GM18508 (cell line): ENCODE results near the gene OR10P1.
"Not testable (repeated sequence)": the region's sequence is repeated elsewhere in the genome, so short reads cannot be mapped to it uniquely, and the experiment has no call there.

Source experiments
- ATAC-seq: cut with Tn5 transposase; IDR thresholded peaks from one replicate; pipeline ENCODE4 v1.9.1; 2021; ENCODE audit warnings: moderate number of reproducible peaks; ENCODE audit not compliant: insufficient read depth, unreplicated experiment

Gene OR10P1

DNA sequence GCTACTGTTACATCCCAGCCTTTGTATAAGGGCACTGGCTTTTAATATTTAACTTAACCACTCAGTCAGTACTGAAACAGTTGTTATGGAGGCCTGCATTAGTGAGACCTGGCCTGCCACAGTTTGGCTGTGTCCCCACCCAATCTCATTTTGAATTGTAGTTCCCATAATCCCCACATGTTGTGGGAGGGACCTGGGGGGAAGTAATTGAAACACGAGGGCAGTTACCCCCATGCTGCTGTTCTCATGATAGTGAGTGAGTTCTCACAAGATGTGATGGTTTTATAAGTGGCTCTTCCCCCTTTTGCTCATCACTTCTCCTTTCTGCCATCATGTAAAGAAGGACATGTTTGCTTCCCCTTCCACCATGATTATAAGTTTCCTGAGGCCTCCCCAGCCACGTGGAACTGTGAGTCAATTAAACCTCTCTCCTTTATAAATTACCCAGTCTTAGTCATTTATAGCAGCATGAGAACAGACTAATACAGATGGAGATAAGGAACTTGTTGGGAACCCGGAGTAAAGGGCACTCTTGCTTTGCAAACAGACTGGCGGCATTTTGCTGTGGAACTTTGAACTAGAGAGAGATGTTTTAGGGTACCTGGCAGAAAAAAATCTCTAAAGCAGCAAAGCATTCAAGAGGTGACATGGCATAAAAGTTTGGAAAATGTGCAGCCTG lies 14.1 kb downstream of the OR10P1 start:
- not testable (repeated sequence) for ATAC-seq

- no peak for ATAC-seq
These were observed 14.6 kb downstream of the OR10P1 start for GRCh38 chr12:55651299-55651683.

- no peak for ATAC-seq
These were observed 15.7 kb downstream of the OR10P1 start for GRCh38 chr12:55652352-55652751.

DNA sequence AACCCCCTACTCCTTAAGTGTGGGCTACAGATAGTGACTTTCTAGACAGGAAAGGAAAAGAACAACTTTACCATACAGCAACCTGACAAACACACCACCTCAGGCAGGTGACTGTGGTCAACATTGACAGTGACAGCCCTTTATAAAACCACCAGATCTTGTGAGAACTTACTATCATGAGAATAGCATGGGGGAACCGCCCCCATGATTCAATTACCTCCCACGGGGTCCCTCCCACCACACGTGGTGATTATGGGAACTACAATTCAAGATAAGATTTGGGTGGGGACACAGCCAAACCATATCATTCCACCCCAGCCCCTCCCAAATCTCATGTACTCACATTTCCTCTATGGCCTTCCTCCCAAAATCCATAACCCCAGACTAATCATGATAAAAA lies 16.3 kb downstream of the OR10P1 start:
- ATAC-seq, result no peak

DNA sequence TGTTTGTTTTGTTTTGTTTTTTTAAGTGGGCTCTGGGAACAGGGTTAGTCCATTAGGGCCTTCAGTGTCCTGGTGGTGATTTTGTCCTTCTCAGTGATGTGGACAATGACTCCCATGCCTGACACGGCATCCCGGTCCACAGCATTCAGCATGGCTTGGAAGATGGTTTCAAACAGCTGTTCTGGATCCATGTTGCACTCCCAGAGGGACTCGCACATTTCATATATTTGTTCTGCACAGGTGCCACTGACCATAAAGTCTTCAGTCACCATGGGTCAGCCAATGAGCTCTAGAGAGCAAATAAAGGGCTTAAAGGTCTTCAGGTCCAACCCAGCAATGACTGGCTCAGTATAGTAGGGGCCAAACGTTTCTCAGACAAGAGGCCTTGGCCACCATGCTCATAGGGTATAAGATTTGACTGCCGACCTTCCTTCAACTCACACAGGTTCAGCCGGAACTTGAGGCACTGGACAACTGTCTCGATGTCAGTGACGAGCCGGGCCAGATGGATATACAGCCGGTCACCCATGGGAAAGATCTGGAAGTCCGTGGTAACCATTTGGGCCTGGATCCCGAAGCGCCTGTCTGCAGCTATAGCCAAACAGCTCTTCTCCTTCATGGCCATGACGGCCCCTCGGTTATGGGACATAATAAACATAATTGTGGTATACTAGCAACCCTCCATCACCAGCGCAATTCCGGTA lies 18.0 kb downstream of the OR10P1 start:
- no peak for ATAC-seq

DNA sequence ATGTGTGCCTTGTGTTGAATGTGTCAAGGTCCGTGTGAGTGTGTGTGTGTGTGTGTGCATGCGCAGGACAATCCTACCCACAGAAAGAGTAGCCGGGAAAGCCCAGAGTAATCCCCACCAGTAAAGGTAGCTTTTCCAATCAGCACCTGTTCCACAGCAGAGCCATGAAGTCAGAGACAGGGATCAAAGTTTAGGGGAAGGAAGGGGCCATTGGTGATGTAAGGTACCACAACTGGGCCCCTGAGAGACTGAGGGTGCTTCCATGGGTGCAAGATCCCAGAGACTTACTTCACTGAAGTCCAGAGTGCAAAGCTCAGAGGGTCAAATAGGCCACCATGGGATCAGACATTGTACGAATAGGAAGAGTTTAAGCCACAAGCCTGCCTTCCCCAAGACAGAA lies 20.5 kb downstream of the OR10P1 start:
- ATAC-seq, result no peak

DNA sequence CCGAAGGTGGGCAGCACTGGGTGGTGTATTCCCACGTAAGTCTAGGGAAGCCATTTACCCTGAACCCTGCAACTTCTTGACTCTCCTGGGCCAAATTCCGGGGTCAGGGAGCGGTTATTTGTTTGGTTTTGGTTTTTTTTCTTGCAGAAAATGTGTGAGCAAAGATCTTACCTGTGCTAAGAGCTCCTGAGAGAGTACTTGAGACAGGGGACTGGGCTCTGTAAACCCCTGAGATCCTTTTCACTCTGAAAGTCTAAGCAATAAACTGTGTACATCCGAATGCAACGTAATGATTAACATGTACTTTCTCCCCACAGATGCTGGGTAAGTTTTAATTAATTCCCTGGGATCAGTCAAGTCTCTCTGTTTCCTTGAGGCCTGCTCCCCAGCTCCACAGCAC lies 21.5 kb downstream of the OR10P1 start:
- ATAC-seq, result no peak

DNA sequence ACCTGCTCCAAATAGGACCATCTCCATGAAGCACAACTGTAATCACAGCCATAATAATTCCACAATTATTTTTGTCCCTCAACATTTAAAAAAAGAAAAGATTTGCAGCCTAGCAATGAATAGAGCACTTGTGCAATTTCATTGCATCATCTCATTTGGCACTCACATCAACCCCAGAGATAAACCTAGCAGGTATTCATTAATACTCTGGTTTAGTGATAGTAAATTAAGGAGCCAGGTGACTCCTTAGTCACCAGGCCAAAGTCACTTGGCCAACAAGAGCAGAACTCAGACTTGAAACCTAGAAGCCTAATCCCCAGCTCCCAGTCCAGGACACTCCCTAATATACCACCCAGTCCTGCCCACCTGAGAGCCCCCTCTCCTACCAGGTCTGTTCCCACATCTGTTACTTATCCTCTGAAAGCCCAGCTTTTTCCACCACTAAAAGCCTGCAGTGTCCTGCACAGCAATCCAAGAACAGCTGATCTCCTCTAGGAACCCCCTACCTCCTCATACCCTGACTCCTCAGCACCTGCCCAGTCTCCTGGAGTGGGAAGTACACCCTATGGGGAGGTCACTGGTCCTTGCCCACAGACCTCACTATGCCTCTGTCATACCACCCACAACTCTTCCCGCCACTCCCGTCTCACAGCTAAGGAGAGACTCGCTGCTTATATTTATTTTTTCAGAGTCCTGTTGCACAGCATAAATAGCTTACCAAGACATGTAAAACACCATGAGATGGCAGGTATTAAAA lies 22.1 kb downstream of the OR10P1 start:
- ATAC-seq, result no peak

GRCh38 chr12:55659486-55660385 lies 23.0 kb downstream of the OR10P1 start:
- no peak for ATAC-seq

DNA sequence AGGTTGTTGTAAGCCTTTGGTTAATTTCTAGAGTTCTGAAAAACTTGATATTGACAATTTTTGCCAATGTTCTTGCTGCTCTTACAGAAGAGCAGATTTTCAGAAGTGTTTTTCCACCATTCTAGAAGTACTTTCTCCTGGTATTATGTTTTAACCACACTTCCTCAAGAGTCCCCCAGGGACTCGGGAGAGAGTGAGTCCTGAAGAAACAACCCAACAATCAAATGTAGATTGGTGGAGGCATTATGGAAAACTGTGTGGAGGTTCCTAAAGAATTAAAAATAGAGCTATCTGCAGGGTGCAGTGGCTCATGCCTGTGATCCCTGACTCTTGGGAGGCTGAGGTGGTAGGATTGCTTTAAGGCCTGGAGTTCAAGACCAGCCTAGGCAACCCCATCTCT lies 26.7 kb downstream of the OR10P1 start:
- ATAC-seq, result no peak

DNA sequence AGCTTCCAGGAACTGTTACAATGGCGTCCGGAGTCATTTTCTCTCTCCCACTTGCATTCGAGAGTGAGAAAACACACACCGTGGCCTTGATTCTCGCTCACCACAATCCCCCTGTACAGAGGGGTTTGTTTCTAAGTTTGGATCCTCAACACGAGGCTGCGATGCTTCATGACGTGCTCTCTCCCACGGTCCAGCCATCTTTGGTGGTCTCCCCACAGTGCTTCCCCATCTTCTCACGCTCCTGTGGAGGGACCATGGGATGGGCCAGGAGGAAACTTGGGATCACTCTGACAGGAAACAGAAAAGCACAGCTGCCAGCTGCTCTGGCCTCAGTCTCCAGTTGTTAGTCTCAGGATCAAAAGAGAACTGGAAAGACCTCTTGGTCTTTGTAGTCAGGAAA lies 28.1 kb downstream of the OR10P1 start:
- ATAC-seq, result no peak

GRCh38 chr12:55666508-55666907 lies 29.8 kb downstream of the OR10P1 start:
- ATAC-seq, result no peak

DNA sequence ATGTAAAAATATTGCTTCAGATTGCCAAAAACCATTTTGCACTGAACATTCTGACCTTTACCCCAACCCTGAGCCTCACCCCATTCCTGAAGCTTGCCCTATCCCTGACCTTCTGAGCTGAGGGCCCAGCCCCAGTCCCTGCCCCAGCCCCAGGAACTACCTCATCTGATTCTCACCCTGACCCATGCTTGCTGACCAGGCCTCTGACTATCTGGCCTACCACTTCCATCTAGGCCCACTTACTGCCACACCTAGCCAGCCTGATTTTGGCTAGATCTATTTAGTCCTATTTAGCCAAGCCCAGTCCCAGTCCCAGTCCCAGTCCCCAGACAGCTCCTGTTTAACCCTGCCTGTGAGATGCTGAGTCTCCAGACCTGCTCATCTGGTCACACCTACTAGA lies 33.6 kb downstream of the OR10P1 start:
- no peak for ATAC-seq

DNA sequence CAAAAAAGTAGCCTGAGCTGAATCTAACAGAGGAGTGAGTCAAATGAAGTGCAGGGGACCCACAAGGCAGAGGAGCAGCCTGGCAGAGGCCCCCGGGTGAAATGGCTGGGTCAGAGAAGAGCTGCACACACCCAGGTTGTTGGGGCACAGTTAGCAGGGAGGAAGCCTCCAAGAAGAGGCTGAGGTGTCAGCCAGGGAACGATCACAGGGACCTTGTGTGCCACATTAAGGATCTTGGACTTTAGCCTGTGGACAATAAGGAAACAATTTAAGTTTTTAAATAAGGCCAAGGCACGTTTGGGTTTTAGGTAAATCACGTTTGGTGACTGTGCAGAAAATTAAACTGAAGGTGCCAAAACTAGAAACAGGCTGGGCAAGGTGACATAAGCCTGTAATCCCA lies 35.1 kb downstream of the OR10P1 start:
- ATAC-seq, result no peak

- peak; percentile 99 for ATAC-seq
These were observed 36.9 kb downstream of the OR10P1 start for GRCh38 chr12:55673638-55674037.

DNA sequence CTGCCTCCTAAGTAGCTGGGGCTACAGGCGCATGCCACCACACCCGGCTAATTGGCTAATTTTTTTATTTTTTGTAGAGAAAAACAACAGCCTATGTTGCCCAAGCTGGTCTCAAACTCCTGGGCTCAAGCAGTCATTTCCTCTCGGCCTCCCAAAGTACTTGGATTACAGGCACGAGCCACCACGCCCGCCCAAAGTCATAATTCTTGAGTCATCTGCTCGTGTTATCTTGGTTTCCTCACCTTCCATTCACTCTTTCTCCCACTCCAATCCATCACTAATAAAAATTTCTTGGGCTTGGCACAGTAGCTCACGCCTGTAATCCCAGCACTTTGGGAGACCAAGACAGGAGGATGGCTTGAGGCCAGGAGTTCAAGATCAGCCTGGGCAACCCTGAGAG lies 39.0 kb downstream of the OR10P1 start:
- no peak for ATAC-seq

GRCh38 chr12:55676707-55677106 lies 40.0 kb downstream of the OR10P1 start:
- ATAC-seq, result no peak

GRCh38 chr12:55679691-55680090 lies 43.0 kb downstream of the OR10P1 start:
- no peak for ATAC-seq

DNA sequence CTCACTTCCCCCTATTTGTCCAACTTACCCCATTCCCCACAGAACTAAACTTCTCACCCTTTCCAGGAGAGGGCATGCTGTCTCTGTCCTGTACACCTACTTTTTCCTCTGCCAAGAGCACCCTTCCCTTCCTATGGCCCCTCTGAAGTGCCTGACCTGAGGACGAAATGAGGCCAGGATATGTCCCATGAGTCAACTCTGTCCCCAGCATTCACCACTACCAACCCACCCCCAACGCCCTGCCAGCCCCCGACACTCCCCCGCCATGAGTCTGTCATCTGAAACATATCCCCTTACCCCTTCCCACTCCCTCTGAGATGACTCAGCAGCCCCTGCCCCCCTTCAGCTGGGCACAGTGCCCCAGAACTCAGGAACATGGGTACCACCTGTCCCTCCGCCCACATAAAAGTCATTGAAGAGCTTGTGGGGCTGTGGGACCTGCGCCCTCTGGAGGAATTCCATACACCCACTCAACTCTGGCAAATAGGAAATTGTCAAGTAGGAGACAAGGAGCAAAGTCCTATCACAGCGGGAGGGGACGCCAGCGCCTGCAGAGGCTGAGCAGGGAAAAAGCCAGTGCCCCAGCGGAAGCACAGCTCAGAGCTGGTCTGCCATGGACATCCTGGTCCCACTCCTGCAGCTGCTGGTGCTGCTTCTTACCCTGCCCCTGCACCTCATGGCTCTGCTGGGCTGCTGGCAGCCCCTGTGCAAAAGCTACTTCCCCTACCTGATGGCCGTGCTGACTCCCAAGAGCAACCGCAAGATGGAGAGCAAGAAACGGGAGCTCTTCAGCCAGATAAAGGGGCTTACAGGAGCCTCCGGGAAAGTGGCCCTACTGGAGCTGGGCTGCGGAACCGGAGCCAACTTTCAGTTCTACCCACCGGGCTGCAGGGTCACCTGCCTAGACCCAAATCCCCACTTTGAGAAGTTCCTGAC lies 44.7 kb downstream of the OR10P1 start:
- no peak for ATAC-seq
